Amygdala (tissue), 56 donors: ENCODE data around the gene RABGGTA.
"Not testable (repeated sequence)": the region's sequence is repeated elsewhere in the genome, so short reads cannot be mapped to it uniquely, and the experiment has no call there.

ENCODE experiments used
- DNase-seq, 56 donors: peaks; one replicate each; lab custom pipeline; 2025; lab: John Stamatoyannopoulos, UW

RABGGTA gene

GRCh38 chr14:24245350-24245749 lies 26.0 kb downstream of the RABGGTA start:
- not testable (repeated sequence) for DNase-seq

GRCh38 chr14:24243336-24243836 lies 28.0 kb downstream of the RABGGTA start:
- peak in 1 of 56 donors; percentile 37 for DNase-seq

- DNase-seq = peak in 39 of 56 donors; percentile 56 to 99 (median 95)
These were observed 29.5 kb downstream of the RABGGTA start for GRCh38 chr14:24241829-24242443.

- DNase-seq = no peak
These were observed 31.1 kb downstream of the RABGGTA start for GRCh38 chr14:24240110-24240918.

- DNase-seq = no peak
These were observed 32.8 kb downstream of the RABGGTA start for GRCh38 chr14:24238527-24239037.

GRCh38 chr14:24238123-24238522 lies 33.3 kb downstream of the RABGGTA start:
- DNase-seq = no peak

- no peak for DNase-seq
These were observed 33.9 kb downstream of the RABGGTA start for GRCh38 chr14:24237463-24237955.

- no peak for DNase-seq
These were observed 34.5 kb downstream of the RABGGTA start for GRCh38 chr14:24236689-24237462.

GRCh38 chr14:24235804-24236688 lies 35.4 kb downstream of the RABGGTA start:
- no peak for DNase-seq

GRCh38 chr14:24234095-24235005 lies 37.0 kb downstream of the RABGGTA start:
- no peak for DNase-seq

- DNase-seq = no peak
These were observed 37.9 kb downstream of the RABGGTA start for GRCh38 chr14:24233538-24233866.

GRCh38 chr14:24232645-24233537 lies 38.5 kb downstream of the RABGGTA start, which contains the start of gene GMPR2:
GMPR2 (plus strand) TSS chr14:24232929; CDS start chr14:24233254, 325 bp downstream.
- peak in 8 of 56 donors; percentile 39 to 98 (median 81) for DNase-seq

- DNase-seq = peak; percentile 75 to 100 (median 93)
These were observed 39.2 kb downstream of the RABGGTA start, which contains the start of gene NEDD8 for GRCh38 chr14:24232121-24232644. NEDD8 (minus strand) TSS chr14:24232367; CDS start chr14:24232267, 100 bp downstream.

GRCh38 chr14:24231263-24232120 lies 39.9 kb downstream of the RABGGTA start:
- peak in 6 of 56 donors; percentile 19 to 75 (median 43) for DNase-seq

- DNase-seq = no peak
These were observed 42.5 kb downstream of the RABGGTA start for GRCh38 chr14:24228902-24229301.

GRCh38 chr14:24226473-24226872 lies 44.9 kb downstream of the RABGGTA start:
- DNase-seq = no peak
